GM21528 (cell line): ENCODE data around the gene RETREG3.
"Not testable (repeated sequence)": the region's sequence is repeated elsewhere in the genome, so short reads cannot be mapped to it uniquely, and the experiment has no call there.

Source experiments
- ATAC-seq: cut with Tn5 transposase; IDR thresholded peaks from one replicate; pipeline ENCODE4 v1.9.1; 2021; ENCODE audit warnings: mild to moderate bottlenecking, moderate library complexity; ENCODE audit not compliant: unreplicated experiment, low FRiP score

RETREG3 gene

DNA sequence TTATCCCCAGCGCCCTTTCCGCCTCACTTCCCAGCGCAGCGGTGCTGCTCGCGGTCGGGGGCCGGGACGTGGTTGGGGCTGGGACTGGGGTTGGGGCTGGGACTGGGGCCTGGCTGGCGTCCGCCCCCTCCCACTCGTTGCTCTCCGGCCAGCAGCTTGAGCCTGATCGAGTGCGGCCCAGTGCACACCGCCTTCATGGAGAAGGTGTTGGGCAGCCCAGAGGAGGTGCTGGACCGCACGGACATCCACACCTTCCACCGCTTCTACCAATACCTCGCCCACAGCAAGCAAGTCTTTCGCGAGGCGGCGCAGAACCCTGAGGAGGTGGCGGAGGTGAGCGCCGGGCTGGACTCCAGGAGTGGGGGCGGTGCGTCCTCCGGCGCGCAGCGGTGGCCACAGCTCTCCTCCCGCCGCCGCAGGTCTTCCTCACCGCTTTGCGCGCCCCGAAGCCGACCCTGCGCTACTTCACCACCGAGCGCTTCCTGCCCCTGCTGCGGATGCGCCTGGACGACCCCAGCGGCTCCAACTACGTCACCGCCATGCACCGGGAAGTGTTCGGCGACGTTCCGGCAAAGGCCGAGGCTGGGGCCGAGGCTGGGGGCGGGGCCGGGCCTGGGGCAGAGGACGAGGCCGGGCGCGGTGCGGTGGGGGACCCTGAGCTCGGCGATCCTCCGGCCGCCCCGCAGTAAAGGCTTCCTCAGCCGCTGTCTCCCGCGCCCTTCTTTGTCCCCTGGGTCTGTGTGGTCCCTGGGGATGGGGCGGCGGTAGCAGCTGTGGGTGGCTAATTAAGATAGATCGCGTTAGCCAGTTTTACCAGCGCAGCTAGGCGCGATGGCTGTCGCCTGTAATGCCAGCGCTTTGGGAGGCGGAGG lies 54.7 kb downstream of the RETREG3 start:
- ATAC-seq: peak; percentile 68

DNA sequence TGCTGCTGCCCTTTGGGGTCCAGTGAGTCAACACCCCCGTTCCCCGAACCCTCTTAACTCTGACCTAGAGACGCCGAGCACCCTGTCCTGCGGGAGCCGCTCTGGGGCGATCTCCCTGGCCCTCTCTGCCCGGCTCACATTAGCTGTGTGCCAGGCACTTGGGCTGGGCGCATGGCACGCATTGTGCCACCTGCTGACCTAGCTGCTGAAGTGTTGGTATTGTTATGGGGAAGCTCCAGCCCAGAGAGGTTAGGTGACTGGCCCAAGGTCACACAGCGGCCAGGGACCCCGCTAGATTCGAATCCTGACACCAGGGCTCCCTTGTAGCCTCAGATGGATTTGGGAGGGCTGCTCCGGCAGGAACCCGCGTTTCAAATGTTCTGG lies 55.3 kb downstream of the RETREG3 start:
- ATAC-seq: no peak

- no peak for ATAC-seq
These were observed 55.9 kb downstream of the RETREG3 start for GRCh38 chr17:42553161-42553818.

DNA sequence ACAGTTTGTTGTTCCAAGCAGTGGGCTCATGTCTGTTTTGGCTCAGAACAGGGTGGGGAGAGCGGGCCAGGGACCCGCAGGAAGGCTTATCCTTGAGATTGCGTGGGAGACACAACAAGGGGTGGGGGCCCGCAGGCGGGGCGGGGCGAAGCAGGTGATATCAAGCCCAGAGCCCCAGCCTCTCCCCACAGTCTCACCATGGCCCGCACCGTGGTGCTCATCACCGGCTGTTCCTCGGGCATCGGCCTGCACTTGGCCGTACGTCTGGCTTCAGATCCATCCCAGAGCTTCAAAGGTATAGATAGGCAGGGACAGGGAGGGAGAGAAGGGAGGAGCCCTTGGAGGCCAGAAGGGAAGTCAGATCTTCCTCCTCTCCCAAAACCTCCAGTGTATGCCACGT lies 56.4 kb downstream of the RETREG3 start, which contains the start of gene HSD17B1:
Gene HSD17B1, plus strand, starts transcription at position 188 of the 400 bp plus-strand sequence. Its CDS starts 11 bp downstream, at position 199.
- ATAC-seq: not testable (repeated sequence)

- no peak for ATAC-seq
These were observed 60.0 kb downstream of the RETREG3 start for GRCh38 chr17:42548993-42549755.

- no peak for ATAC-seq
These were observed 60.9 kb downstream of the RETREG3 start for GRCh38 chr17:42548070-42548837.

DNA sequence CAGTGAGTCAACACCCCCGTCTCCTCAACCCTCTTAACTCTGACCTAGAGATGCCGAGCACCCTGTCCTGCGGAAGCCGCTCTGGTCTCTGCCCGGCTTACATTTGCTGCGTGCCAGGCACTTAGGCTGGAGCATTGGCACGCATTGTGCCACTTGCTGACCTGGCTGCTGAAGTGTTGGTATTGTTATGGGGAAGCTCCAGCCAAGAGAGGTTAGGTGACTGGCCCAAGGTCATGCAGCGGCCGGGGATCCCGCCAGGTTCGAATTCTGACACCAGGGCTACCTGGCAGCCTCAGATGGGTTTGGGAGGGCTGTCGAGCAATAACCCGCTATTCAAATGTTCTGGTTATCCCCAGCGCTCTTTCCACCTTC lies 61.5 kb downstream of the RETREG3 start:
- no peak for ATAC-seq

DNA sequence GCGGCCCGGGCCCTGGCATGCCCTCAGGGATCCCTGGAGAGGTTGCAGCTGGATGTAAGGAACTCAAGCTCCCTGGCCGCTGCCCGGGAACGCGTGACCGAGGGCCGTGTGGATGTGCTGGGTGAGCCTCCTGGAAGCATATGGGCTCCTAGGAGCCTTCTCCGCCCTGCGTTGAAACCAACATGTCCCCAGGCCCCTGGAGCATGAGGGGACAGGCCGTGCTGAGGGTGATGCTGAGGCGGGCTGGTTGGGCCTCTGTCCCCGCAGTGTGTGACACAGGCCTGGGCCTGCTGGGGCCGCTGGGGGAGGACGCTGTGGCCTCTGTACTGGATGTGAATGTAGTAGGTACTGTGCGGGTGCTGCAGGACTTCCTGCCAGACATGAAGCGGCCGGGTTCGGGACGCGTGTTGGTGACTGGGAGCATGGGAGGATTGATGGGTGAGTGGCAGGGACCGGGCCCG lies 62.1 kb downstream of the RETREG3 start:
- ATAC-seq: no peak

GRCh38 chr17:42545755-42546505 lies 63.2 kb downstream of the RETREG3 start:
- ATAC-seq: not testable (repeated sequence)

DNA sequence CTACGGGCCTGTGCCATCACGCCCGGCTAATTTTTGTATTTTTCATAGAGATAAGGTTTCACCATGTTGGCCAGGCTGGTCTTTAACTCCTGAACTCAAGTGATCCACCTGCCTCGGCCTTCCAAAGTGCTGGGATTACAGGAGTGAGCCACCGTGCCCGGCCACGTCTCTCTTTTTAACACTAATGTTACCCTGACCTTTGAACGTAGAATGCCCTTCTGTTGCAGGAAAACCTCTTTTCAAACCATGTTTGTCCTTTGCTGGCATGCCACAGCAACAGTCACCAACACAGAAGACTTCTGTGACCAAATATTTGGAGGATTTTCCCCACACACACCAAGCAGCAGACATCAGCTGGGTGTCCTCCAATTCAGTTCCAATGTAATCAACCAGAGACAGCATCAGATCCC lies 64.3 kb downstream of the RETREG3 start:
- no peak for ATAC-seq

GRCh38 chr17:42543190-42544079 lies 65.7 kb downstream of the RETREG3 start:
- ATAC-seq: no peak

DNA sequence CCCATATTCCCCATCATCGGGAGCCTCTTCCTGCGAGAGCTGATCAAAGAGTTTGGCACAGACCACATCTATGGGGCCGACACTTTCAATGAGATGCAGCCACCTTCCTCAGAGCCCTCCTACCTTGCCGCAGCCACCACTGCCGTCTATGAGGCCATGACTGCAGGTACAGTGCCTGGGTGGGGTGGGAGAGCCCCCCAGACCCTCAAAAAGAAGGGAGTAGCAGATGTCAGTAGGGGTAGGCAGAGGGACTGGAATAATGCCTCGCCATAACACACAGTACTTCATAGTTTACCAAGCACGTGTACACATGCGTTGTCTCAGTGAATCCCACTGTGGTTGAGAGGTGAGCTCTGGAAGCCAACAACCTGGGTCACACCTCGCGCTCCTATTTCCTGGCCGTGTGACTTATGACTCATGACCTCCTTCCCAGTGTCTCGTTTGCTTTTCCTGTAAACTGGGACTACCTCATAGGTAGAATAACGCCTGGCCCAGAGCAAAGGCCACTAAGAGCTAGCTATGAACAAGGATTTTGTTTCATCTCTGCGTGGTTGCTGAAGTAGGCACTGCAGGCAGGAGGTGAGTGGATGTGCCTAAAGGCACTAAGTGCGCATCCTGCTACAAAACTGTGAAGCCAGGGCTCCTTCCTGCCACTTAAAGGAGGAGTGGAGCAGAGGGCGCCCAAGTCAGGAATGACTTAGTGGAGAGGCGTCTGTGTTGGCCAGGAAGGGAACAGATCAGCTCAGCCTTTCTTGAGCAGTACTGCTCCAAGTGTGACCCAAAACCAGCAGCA lies 67.9 kb downstream of the RETREG3 start:
- ATAC-seq: no peak

DNA sequence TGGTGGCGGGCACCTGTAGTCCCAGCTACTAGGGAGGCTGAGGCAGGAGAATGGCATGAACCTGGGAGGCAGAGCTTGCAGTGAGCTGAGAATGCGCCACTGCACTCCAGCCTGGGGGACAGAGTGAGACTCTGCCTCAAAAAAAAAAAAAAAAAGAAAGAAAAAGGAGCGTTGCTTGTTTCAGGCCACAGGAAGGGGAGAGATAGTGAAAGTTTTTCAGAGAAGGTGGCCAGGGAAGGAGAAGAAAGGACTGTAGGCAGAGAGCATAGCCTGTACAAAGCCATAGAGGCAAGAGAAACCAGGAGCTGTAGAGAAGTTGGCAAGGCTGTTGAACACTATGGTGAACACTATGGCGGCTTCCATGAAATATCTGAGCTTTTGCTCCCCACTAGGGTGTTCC lies 68.6 kb downstream of the RETREG3 start:
- not testable (repeated sequence) for ATAC-seq

DNA sequence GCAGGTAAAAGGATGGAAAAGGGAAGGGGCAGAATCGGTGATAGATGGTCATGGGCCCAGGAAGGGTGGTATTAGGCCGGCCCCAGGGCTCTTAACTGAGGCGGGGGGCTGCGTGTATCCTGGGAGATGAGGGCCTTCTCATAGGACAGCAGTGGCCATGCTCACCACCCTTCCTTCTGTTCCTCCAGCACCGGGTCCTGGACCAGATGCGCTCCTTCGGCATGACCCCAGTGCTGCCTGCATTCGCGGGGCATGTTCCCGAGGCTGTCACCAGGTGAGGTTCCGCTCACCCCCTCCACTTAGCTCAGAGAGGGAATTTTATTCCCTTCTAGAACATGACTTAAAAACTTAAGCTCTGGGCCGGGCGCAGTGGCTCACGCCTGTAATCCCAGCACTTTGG lies 70.7 kb downstream of the RETREG3 start:
- no peak for ATAC-seq

DNA sequence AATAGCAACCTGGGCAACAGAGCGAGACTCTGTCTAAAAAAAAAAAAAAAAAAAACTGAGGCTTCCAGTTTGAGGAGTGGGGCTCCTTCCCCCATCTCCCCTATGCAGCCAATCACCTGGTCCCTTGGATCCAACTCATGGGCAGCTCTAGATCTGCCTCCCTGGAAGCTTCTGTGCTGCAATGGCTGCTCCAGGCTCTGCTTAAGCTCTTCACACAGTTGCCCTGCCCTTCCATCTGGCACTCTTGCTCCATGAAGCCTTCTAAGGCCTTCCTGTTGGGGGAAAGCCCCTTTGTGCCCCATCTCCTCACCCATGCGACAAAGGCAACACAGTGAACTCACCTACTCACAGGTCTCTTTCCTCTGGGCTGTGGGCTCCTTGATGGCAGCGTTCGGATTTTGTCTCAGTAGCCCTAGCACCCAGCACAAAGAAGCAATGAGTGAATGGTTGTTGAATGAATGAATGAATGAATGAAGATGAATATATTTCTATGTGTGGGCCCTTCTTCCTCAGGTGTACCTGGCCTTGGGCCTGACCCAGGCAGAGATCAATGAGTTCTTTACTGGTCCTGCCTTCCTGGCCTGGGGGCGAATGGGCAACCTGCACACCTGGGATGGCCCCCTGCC lies 71.2 kb downstream of the RETREG3 start:
- ATAC-seq: no peak

GRCh38 chr17:42537156-42537805 lies 71.9 kb downstream of the RETREG3 start:
- ATAC-seq: no peak
